A549 (cell line): Measurements from ENCODE around the gene EYA2. TPM values are rescaled to one million over a fixed set of nuclear protein-coding genes. Genes with fewer than 3 reads are reported as not detected.

Source experiments
- ATAC-seq, 2 experiments: fragments of 200-7000 bp in 1 of 2; fragments of >200 bp in 1 of 2; cut with Nextera tagmentation in 1 of 2; cut with Tn5 transposase in 1 of 2; 3 replicates each; pipeline versions ENCODE4 v1.8.0 to v1.9.1; 2018 to 2020; ENCODE audit warnings: mild to moderate bottlenecking in 1 of 2, moderate library complexity in 1 of 2
- CTCF ChIA-PET: fragments of 300-600 bp; sonication (Branson Sonifier 250); formaldehyde crosslinking; extraction: SDS; loops from one replicate; lab custom pipeline; 2021; ENCODE audit warnings: antibody characterized with exemption, inconsistent platforms; lab: Yijun Ruan, JAX
- POLR2A ChIA-PET: fragments of 350-600 bp; formaldehyde crosslinking; extraction: SDS; loops from one replicate; lab custom pipeline; 2021; ENCODE audit warnings: antibody characterized with exemption, inconsistent platforms; lab: Yijun Ruan, JAX
- DNase-seq, 2 experiments: peaks; one replicate each; pipeline versions ENCODE4 v3.0.0 to v3.0.0-alpha.2; 2011 to 2016; ENCODE audit warnings: low read depth in 1 of 2, low spot score in 1 of 2
- FAIRE-seq: peaks from 2 replicates; lab custom pipeline; 2011; peaks lifted over from hg19 to GRCh38; lab: Jason Lieb, UNC
- H3K27ac ChIP-seq, 2 experiments: fragments of >200 bp; sonication (Bioruptor Twin); formaldehyde crosslinking; 3 replicates each; pipeline ENCODE4 v1.5.1; 2016 to 2017
- H3K4me1 ChIP-seq: fragments of >200 bp; sonication (Bioruptor Twin); formaldehyde crosslinking; 3 replicates; pipeline ENCODE4 v1.6.1; 2016
- H3K4me2 ChIP-seq: fragments of >200 bp; sonication (Bioruptor Twin); formaldehyde crosslinking; 3 replicates; pipeline ENCODE4 v1.6.1; 2016
- H3K4me3 ChIP-seq: fragments of >200 bp; sonication (Bioruptor Twin); formaldehyde crosslinking; 3 replicates; pipeline ENCODE4 v1.5.1; 2016
- H3K9me3 ChIP-seq: fragments of >200 bp; sonication (Bioruptor Twin); formaldehyde crosslinking; 3 replicates; pipeline ENCODE4 v1.6.1; 2016
- CBX8 ChIP-seq: fragments of 200-600 bp; sonication (generic); IDR thresholded peaks from 2 replicates; pipeline ENCODE4 v1.6.1; 2016
- CHD4 ChIP-seq: fragments of 200-600 bp; sonication (generic); IDR thresholded peaks from 2 replicates; pipeline ENCODE4 v1.6.1; 2016; ENCODE audit warnings: antibody characterized with exemption, mild to moderate bottlenecking, borderline replicate concordance
- EP300 ChIP-seq, 2 experiments: fragments of >200 bp; sonication (Bioruptor Twin); formaldehyde crosslinking; IDR thresholded peaks; 2 replicates in 1 of 2; 3 replicates in 1 of 2; pipeline ENCODE4 v1.6.1; 2016 to 2017
- FOSB ChIP-seq: fragments of 250-450 bp; sonication (Bioruptor Pico); IDR thresholded peaks from 2 replicates; pipeline ENCODE4 v1.5.0; 2020; ENCODE audit warnings: mild to moderate bottlenecking, moderate library complexity
- HEYL ChIP-seq: fragments of 250-450 bp; sonication (Bioruptor Pico); IDR thresholded peaks from 2 replicates; pipeline ENCODE4 v1.8.0; 2021; ENCODE audit warnings: mild to moderate bottlenecking, moderate library complexity
- HOXB13 ChIP-seq: fragments of 250-450 bp; sonication (Bioruptor Pico); IDR thresholded peaks from 2 replicates; pipeline ENCODE4 v1.5.0; 2020; ENCODE audit warnings: low read depth, mild to moderate bottlenecking, moderate library complexity
- HOXB5 ChIP-seq: fragments of 250-450 bp; sonication (Bioruptor Pico); IDR thresholded peaks from 2 replicates; pipeline ENCODE4 v1.5.0; 2020; ENCODE audit warnings: mild to moderate bottlenecking, moderate library complexity
- NPAS2 ChIP-seq: fragments of 250-450 bp; sonication (Bioruptor Pico); IDR thresholded peaks from 2 replicates; pipeline ENCODE4 v1.8.0; 2022; ENCODE audit warnings: mild to moderate bottlenecking, moderate library complexity, borderline replicate concordance
- PHF8 ChIP-seq: fragments of 200-600 bp; sonication (generic); IDR thresholded peaks from 2 replicates; pipeline ENCODE4 v1.6.1; 2016; ENCODE audit warnings: low read depth, mild to moderate bottlenecking, antibody characterized with exemption, moderate library complexity, borderline replicate concordance
- POLR2AphosphoS2 ChIP-seq: conservative IDR thresholded peaks from 2 replicates; pipeline ENCODE4 v1.6.1; 2012; ENCODE audit warnings: low read length, improper control_type of control experiment, inconsistent platforms
- RAD21 ChIP-seq, 2 experiments: fragments of >200 bp in 1 of 2; sonication (Bioruptor Twin) in 1 of 2; formaldehyde crosslinking in 1 of 2; IDR thresholded peaks in 1 of 2; conservative IDR thresholded peaks in 1 of 2; 2 replicates in 1 of 2; 3 replicates in 1 of 2; pipeline ENCODE4 v1.6.1; 2012 to 2018; ENCODE audit warnings: inconsistent platforms in 1 of 2
- SREBF2 ChIP-seq: fragments of 450-650 bp; IDR thresholded peaks from 2 replicates; pipeline ENCODE4 v1.6.1; 2014; ENCODE audit warnings: mild to moderate bottlenecking, moderate library complexity
- ZC3H11A ChIP-seq: fragments of 450-650 bp; IDR thresholded peaks from 2 replicates; pipeline ENCODE4 v1.6.1; 2014; ENCODE audit warnings: antibody characterized with exemption, mild to moderate bottlenecking
- ZSCAN20 ChIP-seq: fragments of 250-450 bp; sonication (Bioruptor Pico); IDR thresholded peaks from 2 replicates; pipeline ENCODE4 v1.8.0; 2022; ENCODE audit warnings: mild to moderate bottlenecking, moderate library complexity
- WGBS: methylation state at CpG from one replicate; pipeline ENCODE4 v1.1.6; 2017; ENCODE audit errors: missing lambda C conversion rate; 5-methylcytosine and 5-hydroxymethylcytosine counted together
- polyA plus RNA-seq, 4 experiments: library from polyadenylated mRNA; depleted of rRNA in 3 of 4; stranded (reverse); fragments of >200 nt; fragmentation: RNase III in 1 of 4; extraction: RNeasy Plus Mini Kit Qiagen cat#74134 plus additional on column Dnase treatment in 1 of 4; gene quantifications; 2 replicates in 3 of 4; 3 replicates in 1 of 4; pipeline ENCODE4 v1.2.3, GENCODE V29; 2011 to 2017
- TF ChIP-seq, protein P1 (sequence below): fragments of 450-650 bp; IDR thresholded peaks from 2 replicates; pipeline ENCODE4 v1.6.1; 2014; ENCODE audit warnings: antibody characterized with exemption
- TF ChIP-seq, protein P2 (sequence below): fragments of 150-350 bp; IDR thresholded peaks from 2 replicates; pipeline ENCODE4 v1.6.1; 2014; ENCODE audit warnings: low read depth, mild to moderate bottlenecking, low read length
- TF ChIP-seq, protein P3 (sequence below): fragments of 200-600 bp; sonication (generic); IDR thresholded peaks from 2 replicates; pipeline ENCODE4 v1.6.1; 2016; ENCODE audit warnings: antibody characterized with exemption, mild to moderate bottlenecking, moderate library complexity
- TF ChIP-seq, protein P4 (sequence below): IDR thresholded peaks from 2 replicates; pipeline ENCODE4 v1.6.1; 2012; ENCODE audit warnings: low read depth, borderline replicate concordance
- TF ChIP-seq, protein P5 (sequence below): fragments of >200 bp; sonication (Bioruptor Twin); formaldehyde crosslinking; IDR thresholded peaks from 2 replicates; pipeline ENCODE4 v1.6.1; 2016

EYA2 gene
- polyA plus RNA-seq, 2 of the 4 experiments (the other 2 are of a cell fraction): 4.5 to 4.6 TPM

DNA sequence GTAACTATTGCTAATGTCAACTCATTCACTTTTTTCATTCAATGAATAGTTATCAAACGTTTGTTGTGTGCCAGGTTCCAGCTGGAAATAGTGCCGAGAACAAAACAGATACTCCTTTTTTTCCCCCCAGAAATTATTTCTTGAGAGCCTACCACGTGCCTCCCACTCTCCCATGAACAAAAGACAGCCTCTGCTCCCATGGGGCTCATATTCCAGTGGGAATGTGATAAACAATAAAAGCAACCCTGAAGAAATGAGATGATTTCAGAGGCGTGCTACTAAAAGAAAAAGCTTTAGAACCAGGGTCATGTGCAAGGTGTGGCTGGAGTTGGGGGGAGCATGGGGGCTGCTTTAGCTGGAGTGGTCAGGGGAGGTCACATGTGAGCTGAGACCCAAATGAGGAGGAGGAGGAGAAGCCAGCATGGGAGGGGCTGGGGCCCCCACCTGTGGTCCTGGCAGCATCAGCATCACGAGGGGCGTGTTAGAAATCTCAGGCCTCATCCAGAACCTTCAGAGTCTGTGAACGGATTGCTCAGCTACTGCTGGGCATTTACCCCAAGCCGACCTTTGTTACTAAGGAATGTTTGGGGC lies 157.4 kb downstream of the EYA2 start:
- Histone ChIP-seq H3K4me2 (no peak overlapping the region), H3K4me1 (no peaks in the 10 kb centered on the region), H3K27ac (no peak overlapping the region), H3K9me3 (no peaks in the 10 kb centered on the region), H3K4me3 (no peak overlapping the region)
- WGBS: 64% methylated on average over 8 of the region's 8 CpGs
- ChIA-PET CTCF (interaction anchor here (0.9 kb wide), 1 partner anchor 372 kb away, joined by 3 read pairs; no protein-coding TSS in a partner anchor), POLR2A (no interaction called here)
- no peak for TF ChIP-seq HOXB13 (CRISPR knock-in tag)
- TF ChIP-seq, protein P1, sequence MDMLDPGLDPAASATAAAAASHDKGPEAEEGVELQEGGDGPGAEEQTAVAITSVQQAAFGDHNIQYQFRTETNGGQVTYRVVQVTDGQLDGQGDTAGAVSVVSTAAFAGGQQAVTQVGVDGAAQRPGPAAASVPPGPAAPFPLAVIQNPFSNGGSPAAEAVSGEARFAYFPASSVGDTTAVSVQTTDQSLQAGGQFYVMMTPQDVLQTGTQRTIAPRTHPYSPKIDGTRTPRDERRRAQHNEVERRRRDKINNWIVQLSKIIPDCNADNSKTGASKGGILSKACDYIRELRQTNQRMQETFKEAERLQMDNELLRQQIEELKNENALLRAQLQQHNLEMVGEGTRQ: no peak
- TF ChIP-seq PHF8: no peak
- TF ChIP-seq, protein P2, sequence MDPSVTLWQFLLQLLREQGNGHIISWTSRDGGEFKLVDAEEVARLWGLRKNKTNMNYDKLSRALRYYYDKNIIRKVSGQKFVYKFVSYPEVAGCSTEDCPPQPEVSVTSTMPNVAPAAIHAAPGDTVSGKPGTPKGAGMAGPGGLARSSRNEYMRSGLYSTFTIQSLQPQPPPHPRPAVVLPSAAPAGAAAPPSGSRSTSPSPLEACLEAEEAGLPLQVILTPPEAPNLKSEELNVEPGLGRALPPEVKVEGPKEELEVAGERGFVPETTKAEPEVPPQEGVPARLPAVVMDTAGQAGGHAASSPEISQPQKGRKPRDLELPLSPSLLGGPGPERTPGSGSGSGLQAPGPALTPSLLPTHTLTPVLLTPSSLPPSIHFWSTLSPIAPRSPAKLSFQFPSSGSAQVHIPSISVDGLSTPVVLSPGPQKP: no peak
- DNase-seq (no peak), ATAC-seq (no peak), FAIRE-seq (no peak)

- WGBS: 93% methylated on average over 5 of the region's 5 CpGs
Measured at GRCh38 chr20:47054506-47054905, 159.9 kb downstream of the EYA2 start.

GRCh38 chr20:47054945-47055344 lies 160.3 kb downstream of the EYA2 start:
- Histone ChIP-seq H3K27ac (no peak overlapping the region), H3K4me2 (no peak overlapping the region), H3K9me3 (no peaks in the 10 kb centered on the region), H3K4me3 (no peak overlapping the region), H3K4me1 (no peaks in the 10 kb centered on the region)
- ATAC-seq: peak; percentile 21 to 28; a peak in 2 of 6 replicates
- DNase-seq: no peak
- POLR2A ChIA-PET: no interaction called here
- CTCF ChIA-PET: no interaction called here
- WGBS: 59% methylated on average over 6 of the region's 6 CpGs
- FAIRE-seq: no peak
- TF ChIP-seq, protein P1: peak; percentile 54
- TF ChIP-seq HOXB5: no peak

More at GRCh38 chr20:47054506-47054905, 159.9 kb downstream of the EYA2 start:
- POLR2A ChIA-PET: no interaction called here
- TF ChIP-seq CHD4: no peak
- no peak for TF ChIP-seq EP300 (IDR thresholded peaks at IDR 0.05)
- TF ChIP-seq, protein P3, sequence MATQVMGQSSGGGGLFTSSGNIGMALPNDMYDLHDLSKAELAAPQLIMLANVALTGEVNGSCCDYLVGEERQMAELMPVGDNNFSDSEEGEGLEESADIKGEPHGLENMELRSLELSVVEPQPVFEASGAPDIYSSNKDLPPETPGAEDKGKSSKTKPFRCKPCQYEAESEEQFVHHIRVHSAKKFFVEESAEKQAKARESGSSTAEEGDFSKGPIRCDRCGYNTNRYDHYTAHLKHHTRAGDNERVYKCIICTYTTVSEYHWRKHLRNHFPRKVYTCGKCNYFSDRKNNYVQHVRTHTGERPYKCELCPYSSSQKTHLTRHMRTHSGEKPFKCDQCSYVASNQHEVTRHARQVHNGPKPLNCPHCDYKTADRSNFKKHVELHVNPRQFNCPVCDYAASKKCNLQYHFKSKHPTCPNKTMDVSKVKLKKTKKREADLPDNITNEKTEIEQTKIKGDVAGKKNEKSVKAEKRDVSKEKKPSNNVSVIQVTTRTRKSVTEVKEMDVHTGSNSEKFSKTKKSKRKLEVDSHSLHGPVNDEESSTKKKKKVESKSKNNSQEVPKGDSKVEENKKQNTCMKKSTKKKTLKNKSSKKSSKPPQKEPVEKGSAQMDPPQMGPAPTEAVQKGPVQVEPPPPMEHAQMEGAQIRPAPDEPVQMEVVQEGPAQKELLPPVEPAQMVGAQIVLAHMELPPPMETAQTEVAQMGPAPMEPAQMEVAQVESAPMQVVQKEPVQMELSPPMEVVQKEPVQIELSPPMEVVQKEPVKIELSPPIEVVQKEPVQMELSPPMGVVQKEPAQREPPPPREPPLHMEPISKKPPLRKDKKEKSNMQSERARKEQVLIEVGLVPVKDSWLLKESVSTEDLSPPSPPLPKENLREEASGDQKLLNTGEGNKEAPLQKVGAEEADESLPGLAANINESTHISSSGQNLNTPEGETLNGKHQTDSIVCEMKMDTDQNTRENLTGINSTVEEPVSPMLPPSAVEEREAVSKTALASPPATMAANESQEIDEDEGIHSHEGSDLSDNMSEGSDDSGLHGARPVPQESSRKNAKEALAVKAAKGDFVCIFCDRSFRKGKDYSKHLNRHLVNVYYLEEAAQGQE: no peak
- CTCF ChIA-PET: no interaction called here
- H3K4me2 ChIP-seq: no peak overlapping the region
- H3K27ac ChIP-seq: no peak overlapping the region
- H3K4me1 ChIP-seq: no peaks in the 10 kb centered on the region
- H3K4me3 ChIP-seq: no peak overlapping the region
- DNase-seq (no peak), FAIRE-seq (no peak), ATAC-seq (no peak)
- no peaks in the 10 kb centered on the region for H3K9me3 ChIP-seq

- DNase-seq: no peak
- ChIA-PET POLR2A (no interaction called here), CTCF (interaction anchor here (1.2 kb wide), 1 partner anchor 17 kb away, joined by 4 read pairs; no protein-coding TSS in a partner anchor)
- ATAC-seq: no peak
- FAIRE-seq: no peak
- H3K9me3 ChIP-seq: no peaks in the 10 kb centered on the region
- no peak overlapping the region for H3K27ac ChIP-seq
- H3K4me3 ChIP-seq: no peak overlapping the region
- no peaks in the 10 kb centered on the region for H3K4me1 ChIP-seq
- H3K4me2 ChIP-seq: no peak overlapping the region
- WGBS: 75% methylated on average over 12 of the region's 13 CpGs
- TF ChIP-seq ZSCAN20 (CRISPR knock-in tag): no peak
- TF ChIP-seq, protein P4, sequence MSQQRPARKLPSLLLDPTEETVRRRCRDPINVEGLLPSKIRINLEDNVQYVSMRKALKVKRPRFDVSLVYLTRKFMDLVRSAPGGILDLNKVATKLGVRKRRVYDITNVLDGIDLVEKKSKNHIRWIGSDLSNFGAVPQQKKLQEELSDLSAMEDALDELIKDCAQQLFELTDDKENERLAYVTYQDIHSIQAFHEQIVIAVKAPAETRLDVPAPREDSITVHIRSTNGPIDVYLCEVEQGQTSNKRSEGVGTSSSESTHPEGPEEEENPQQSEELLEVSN: no peak
- TF ChIP-seq SREBF2: no peak
- no peak for TF ChIP-seq NPAS2 (CRISPR knock-in tag)
- no peak for TF ChIP-seq ZC3H11A
- TF ChIP-seq POLR2AphosphoS2: no peak
- no peak for TF ChIP-seq HEYL (CRISPR knock-in tag)
- TF ChIP-seq RAD21 (conservative IDR thresholded peaks at IDR 0.05 in 1 of 2, IDR thresholded peaks at IDR 0.05 in 1 of 2): no peak
- TF ChIP-seq, protein P5, sequence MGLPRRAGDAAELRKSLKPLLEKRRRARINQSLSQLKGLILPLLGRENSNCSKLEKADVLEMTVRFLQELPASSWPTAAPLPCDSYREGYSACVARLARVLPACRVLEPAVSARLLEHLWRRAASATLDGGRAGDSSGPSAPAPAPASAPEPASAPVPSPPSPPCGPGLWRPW: no peak
- no peak for TF ChIP-seq HOXB13 (CRISPR knock-in tag)
- no peak for TF ChIP-seq CBX8
- no peak for TF ChIP-seq FOSB (CRISPR knock-in tag)
Measured at GRCh38 chr20:47055699-47056369, 161.2 kb downstream of the EYA2 start.
